ENCODE data around the gene DPYSL5.

Gene DPYSL5

GRCh38 chr2:26845021-26845420, 2.9 kb upstream of the DPYSL5 start:
- DNase-seq (ENCODE audit: low read depth in 2 of 2) = no peak

DNA sequence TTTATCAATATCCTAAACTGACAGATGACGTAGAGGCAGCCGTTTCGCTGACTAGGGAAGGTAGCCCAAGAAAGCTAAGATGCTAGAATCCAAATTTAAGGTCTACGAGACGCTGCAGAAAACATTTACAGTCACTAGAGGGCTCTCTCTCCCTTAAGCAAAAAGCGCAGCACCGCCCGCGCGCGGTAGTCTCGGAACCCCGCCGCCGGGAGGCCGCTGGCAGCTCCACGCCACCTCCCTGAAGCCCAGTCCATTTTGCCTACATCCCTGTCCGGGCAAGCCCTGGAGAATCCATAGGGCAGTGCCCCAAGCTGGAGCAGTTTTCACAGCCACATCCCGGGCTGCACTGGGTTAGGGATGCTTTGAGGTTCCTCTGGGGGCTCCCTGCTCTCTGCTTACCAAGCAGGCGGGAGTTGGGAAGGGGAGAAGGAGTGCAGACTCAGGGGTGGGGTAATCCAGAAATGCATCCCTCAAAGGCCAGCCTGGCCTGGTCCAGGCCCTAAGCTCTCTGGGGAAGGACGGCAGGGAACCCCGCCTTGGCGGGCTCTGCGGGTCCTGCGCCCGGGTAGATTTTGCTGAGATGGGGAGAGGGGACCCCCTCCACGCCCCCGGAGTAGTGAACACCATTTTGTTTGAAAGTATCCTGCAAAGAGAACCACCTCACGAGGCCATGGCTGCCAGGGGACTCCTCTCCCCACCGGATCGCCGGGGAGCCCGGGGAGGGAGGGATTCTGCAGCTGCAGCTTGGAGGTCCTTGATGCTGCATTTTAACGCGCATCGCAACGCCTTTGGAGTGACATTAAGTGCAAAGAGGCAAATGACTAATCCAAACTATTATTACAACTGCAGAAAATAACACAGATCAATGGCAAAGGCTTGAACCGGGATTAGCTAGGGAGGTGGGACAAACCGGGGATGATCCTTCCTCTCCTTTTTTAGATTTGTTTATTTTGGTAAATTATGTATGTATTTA, 1.3 kb upstream of the DPYSL5 start:
- peak; percentile 24 to 36 for DNase-seq (ENCODE audit: low read depth in 2 of 2)

GRCh38 chr2:26847307-26847654, 651 bp upstream of the DPYSL5 start:
- DNase-seq (ENCODE audit: low read depth in 2 of 2) = no peak

GRCh38 chr2:26848336-26849055, 564 bp downstream of the DPYSL5 start:
- DNase-seq (ENCODE audit: low read depth in 2 of 2) = no peak

DNA sequence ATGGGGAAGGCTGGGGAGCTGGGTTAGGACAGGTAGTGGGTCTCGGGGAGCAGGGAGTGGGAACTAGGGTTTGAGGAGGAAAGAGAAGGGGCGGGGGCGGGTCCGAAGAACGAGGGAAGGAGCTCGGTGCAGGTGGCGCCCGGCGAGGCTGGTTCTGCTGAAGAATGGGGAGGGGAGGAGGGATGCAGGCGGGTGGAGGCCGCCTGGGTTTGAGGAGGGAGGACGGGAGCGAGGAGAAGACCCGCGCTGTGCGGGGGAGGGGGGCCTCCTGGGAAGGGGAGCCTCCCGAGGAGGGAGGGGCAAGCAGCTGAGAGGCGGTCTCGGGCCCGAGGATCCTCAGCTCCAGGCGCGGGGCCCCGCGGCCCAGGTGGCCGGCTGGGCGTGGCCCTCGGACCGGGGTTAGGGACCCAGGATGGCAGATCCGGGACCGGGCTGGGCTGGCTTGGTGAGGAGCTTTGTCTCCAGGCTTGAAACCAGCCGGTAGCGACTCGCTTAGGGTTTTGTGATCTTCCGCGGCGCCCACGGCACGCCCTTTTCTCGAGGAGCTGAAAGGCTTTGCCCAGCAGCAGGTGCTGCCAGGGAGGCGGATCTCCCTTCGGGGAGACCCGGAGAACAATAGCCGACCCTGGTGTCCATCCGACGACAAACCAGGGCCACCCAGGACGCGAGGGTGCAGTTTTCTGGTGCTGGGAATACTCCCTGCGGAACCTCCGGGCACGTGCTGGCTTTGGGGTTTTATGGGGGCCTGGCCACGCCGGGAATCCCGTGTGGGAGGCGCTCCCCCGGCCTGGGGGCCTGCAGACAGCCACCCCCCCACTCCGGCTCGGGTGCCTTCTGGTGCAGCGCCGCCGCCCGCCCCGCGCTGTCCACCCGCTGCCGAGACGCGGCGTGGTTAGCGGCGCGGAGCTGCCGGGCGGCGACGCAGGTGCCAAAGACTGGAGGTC, 1.4 kb downstream of the DPYSL5 start:
- no peak for DNase-seq (ENCODE audit: low read depth in 2 of 2)

- DNase-seq (ENCODE audit: low read depth in 2 of 2) = no peak
Observed at GRCh38 chr2:26850000-26850431, 2.1 kb downstream of the DPYSL5 start.

DNA sequence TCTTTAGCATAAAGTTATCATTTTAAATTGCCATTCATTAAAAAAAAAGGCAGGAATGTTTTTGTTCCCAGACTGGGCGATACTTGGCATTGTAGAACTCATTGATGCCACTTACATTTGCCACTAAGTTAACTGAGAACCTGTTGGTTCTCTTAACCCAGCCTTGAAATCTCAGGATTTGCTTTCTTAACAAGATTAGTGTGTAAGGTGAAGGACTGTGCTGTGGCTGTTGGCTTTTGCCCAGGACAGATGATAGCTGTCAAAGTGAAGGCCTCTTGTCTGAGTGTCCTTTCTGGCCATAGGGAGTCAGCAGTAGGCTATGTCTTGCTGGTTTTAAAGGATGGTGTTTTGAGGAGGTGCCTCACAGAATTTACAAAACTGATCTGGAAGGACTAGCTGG, 2.6 kb downstream of the DPYSL5 start:
- DNase-seq (ENCODE audit: low read depth in 2 of 2) = no peak

DNA sequence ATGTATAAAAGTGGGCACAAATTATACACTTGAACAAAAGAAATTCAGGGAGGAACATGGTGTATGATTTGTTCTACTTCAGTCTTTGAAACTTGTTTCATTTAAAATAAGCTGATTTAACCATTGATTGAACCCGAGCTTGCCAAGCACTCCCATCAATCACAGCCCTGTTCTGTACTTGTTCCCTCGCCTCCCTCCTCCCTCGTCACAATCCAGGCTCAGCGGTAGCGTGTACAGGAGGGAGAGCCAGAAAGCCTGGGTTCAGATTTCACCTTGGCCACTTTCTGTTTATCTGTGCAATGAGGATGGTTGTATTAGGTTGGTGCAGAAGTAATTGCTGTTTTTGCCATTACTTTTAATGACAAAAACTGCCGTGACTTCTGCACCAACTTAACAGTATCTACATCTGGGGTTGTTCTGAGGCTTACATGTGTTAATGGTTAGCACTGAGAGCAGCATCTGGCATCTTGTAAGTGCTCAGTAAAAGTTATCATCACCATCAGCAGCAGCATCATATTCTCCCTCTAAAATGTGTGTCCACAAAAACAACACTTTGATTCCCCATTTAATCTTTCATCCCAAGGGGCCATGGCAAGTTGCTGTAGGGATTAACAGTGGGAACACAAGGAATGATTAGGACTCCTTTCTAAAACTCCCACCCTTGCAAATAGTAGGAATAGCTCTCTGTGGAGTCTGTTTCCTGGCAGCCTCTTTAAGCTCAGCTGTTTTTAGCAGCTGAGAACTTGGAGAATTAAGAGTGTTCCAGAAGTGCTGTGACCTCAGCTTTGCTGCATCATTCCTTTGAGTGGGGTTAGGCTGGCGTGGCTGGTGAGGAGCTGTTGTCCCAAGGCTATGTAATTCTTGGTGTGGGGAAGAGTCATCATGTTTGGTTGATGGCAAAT, 4.7 kb downstream of the DPYSL5 start:
- no peak for DNase-seq (ENCODE audit: low read depth in 2 of 2)

DNA sequence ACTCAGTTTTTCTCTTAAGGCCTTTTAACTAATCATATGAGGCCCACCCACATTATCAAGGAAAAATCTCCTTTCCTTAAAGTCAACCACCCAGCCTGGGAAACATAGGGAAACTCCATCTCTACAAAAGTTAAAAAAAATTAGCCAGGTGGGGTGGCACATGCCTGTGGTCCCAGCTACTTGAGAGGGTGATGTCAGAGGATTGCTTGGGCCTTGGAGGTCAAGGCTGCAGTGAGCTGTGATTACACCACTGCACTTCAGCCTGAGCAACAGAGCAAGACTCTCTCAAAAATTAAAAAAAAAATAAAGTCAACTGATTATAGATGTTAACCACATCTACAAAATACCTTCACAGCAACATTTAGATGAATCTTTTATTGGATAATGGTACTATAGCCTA, 5.8 kb downstream of the DPYSL5 start:
- DNase-seq (ENCODE audit: low read depth in 2 of 2) = no peak

DNA sequence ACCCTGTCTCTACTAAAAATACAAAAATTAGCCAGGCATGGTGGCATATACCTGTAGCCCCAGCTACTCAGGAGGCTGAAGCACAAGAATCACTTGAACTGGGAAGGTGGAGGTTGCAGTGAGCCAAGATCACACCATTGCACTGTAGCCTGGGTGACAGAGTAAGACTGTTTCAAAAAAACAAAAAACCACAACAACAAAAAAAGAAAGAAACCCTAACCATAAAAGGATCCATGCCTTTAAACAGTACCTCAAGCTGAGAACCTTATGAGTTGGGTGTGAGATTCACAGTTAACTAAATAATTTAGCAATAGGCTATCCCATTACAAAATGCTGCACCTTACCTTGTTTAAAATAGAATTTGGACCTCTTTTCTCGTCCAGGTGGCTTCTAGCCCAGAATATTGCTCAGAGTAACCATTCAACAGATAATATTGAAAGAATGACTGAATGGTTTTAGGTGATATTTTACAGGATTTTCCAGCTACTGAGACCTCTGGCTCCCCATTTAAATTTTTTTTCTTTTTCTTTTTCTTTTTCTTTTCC, 6.4 kb downstream of the DPYSL5 start:
- DNase-seq (ENCODE audit: low read depth in 2 of 2) = no peak

GRCh38 chr2:26855466-26855865, 7.5 kb downstream of the DPYSL5 start:
- DNase-seq (ENCODE audit: low read depth in 2 of 2) = no peak

- DNase-seq (ENCODE audit: low read depth in 2 of 2) = no peak
Observed at GRCh38 chr2:26859622-26860021, 11.7 kb downstream of the DPYSL5 start.

GRCh38 chr2:26860211-26860850, 12.4 kb downstream of the DPYSL5 start:
- no peak for DNase-seq (ENCODE audit: low read depth in 2 of 2)

DNA sequence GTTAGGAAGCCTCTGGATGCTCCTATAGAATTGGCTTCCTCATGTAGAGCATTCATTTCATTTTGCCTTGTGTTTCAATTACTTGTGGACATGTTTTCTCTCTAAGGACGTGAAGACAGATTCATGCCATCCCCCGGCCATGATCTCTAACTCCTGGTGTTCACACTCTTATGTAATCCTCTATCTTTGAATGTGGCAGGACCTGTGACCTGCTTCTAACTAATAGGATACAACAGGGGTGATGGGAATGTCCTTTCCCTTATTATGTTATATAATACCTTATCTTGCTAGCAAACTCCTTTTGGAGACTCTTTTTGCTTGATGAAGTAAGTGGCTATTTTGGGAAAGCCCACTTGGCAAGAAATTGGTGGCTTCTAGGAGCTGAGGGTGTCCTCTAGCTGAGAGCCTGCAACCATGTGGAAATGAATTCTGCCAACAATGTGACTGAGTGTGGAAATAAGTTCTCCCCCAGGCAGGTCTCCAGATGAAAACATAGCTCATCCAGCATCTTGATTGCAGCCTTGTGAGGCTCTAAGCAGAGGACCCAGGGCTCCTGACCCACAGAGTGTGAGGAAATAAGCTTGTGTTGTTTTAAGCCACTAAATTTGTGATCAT, 13.8 kb downstream of the DPYSL5 start:
- DNase-seq (ENCODE audit: low read depth in 2 of 2) = no peak

DNA sequence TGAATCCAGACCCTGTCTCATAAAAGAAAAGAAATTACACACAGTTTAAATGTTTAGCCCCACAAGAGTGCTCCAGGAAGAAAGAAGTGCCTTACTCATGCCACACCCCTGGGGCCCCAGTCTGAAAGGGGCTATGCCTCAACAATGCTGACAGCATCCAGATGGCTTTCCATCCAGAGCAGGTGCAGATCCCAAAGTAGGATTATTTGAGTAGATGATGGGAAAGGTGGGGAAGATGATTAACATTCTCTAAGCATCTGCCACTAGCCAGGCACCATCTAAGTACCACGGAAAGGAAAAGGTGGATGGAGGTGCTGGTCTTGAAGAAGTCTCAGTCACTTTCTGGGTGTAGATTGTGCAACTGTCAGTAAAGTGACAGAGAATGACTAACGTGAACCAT, 16.3 kb downstream of the DPYSL5 start:
- DNase-seq (ENCODE audit: low read depth in 2 of 2) = no peak

GRCh38 chr2:26864646-26865045, 16.7 kb downstream of the DPYSL5 start:
- no peak for DNase-seq (ENCODE audit: low read depth in 2 of 2)

GRCh38 chr2:26870585-26871095, 22.7 kb downstream of the DPYSL5 start:
- DNase-seq (ENCODE audit: low read depth in 2 of 2) = no peak

DNA sequence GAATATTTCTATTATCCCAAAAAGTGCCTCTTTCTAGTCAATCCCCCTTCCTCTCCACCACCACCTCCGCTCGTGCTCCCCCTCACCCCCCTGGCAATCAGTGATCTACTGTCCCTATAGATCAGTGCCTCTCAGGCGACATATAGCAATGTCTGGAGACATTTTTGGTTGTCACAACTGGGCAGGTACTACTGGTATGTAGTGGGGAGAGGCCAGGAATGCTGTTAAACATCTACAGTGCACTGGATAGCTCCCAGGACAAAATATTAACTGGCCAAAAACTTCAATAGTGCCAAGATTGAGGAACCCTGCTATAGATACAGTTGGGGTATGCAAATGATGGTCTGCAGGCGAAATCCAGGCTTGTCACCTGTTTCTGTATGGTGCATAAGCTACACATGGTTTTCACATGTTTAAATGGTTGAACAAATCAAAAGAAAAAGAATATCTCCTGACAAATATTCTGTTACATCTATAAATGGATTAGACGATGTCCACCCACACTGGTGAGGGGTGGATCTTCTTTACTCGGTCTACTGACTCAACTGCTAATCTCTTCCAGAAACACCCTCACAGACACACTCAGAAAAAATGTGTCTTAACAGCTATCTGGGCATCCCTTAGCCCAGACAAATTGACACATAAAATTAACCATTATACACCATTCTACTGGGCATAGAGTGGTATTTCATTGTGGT, 25.5 kb downstream of the DPYSL5 start:
- DNase-seq (ENCODE audit: low read depth in 2 of 2) = no peak

- DNase-seq (ENCODE audit: low read depth in 2 of 2) = no peak
Observed at GRCh38 chr2:26874514-26874913, 26.6 kb downstream of the DPYSL5 start.

All from stimulated activated CD8-positive, alpha-beta memory T cell treated with anti-CD3 and anti-CD28 coated beads, Interleukin-7, amount 100 ng/mL, for 4 hours (primary cell).